ENCODE data around the gene MMRN2. TPM values are rescaled to one million over a fixed set of nuclear protein-coding genes. Genes with fewer than 3 reads are reported as not detected.
A peak's percentile ranks its signal among the peaks of the same experiment; 100 is the strongest.

MMRN2 gene
- total and polyA plus RNA-seq, 2 of the 8 experiments (the other 6 are each of a cell fraction or from before 2014, with no cell fraction given), result 1.2 TPM

DNA sequence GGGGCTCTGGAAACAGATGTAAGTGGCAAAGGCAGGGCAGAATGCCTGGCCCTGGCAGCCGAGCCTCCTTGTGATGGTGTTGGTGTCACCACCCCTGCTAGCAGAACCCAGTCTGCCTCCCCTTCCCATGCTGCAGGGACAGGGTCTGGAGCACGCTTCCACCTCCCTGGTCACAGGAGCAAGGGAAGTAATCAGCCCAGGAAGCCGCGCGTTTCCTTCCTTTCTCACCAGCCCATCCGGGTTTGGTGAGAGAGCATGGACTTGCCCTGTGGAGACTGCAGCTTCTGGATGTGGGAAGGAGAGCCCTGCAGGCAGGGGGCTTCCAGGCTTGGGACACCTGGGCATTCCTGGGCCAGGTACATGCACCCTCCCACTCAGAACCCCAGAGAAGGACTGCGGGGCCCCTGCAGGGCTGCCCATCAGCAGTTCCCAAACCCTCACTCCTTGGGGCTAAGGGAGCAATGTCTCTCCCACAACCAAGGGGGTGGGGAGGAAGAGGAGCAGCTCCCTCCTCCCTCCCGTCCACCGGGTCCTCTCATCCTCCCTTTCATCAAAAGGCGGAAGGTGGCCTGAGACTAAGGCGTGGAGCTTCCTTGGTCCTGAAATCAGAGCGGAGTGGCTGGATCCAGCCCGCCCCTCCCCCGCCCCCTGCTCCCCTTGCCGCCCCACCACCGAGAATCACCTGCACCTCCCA lies 1.8 kb downstream of the MMRN2 start:
- peak in 1 of 2 experiments; percentile 55 for DNase-seq (ENCODE audit: low read depth in 1 of 2, low spot score in 2 of 2)
- no peaks in the 10 kb centered on the region for H3K23me2 ChIP-seq (ENCODE audit: low read depth, low read length)
- no peaks in the 10 kb centered on the region for H3K79me2 ChIP-seq (ENCODE audit: control insufficient read depth in 1 of 2, insufficient read depth in 2 of 2, low read length in 2 of 2)
- H4K8ac ChIP-seq (ENCODE audit: extremely low read depth, insufficient read depth, low read length), result no peak overlapping the region; the same call in 1 of the 2 replicates
- peak overlapping the region; percentile 99 for H2BK12ac ChIP-seq (ENCODE audit: low read depth, low read length)
- H3K23ac ChIP-seq (ENCODE audit: insufficient read length), result no peak overlapping the region
- POLR2A ChIA-PET (ENCODE audit: partially characterized antibody), result interaction anchor here (1.2 to 4.4 kb wide), 5 partner anchors 9 to 138 kb away, joined by 4 to 38 read pairs (median 14); no protein-coding TSS in a partner anchor
- peak overlapping the region; percentile 46; the same call in 1 of the 2 replicates for H2BK15ac ChIP-seq (ENCODE audit: low read length)
- TF ChIP-seq CTBP2 (IDR thresholded peaks at IDR 0.05; ENCODE audit: borderline replicate concordance, insufficient read depth, insufficient read length, low read length) (no peak), CEBPB (IDR thresholded peaks at IDR 0.05; ENCODE audit: low read depth, low read length) (no peak), PHF8 (conservative IDR thresholded peaks at IDR 0.05; ENCODE audit: low read depth, low read length) (no peak), TBP (IDR thresholded peaks at IDR 0.05; ENCODE audit: low read depth, low read length) (no peak), SIX5 (IDR thresholded peaks at IDR 0.05; ENCODE audit: low read depth, low read length) (no peak), CHD2 (IDR thresholded peaks at IDR 0.05; ENCODE audit: low read length) (no peak)
- TF ChIP-seq, protein P1, sequence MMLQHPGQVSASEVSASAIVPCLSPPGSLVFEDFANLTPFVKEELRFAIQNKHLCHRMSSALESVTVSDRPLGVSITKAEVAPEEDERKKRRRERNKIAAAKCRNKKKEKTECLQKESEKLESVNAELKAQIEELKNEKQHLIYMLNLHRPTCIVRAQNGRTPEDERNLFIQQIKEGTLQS (IDR thresholded peaks at IDR 0.05; ENCODE audit: insufficient read depth, low read depth, low read length), result no peak
- H2AK5ac ChIP-seq (ENCODE audit: low read depth, low read length), result peak overlapping the region; percentile 96
- peak overlapping the region in 2 of 4 experiments; percentile 25 to 34; a peak in 1 of 7 replicates for H3K9ac ChIP-seq (replicated peaks in 1 of 4; ENCODE audit: extremely low read depth in 1 of 4, low read depth in 3 of 4, low read length in 3 of 4)
- WGBS, 2 experiments (ENCODE audit: extremely low coverage in 1 of 2, insufficient coverage in 1 of 2, insufficient read length in 1 of 2, insufficient replicate concordance in 2 of 2, low coverage in 1 of 2, low lambda C conversion rate in 2 of 2, missing lambda C conversion rate in 1 of 2), result 57% methylated on average over 10 of the region's 16 CpGs; no CpG with 5 or more reads in 1 of the 2 experiments
- peak overlapping the region; percentile 96 for H2BK20ac ChIP-seq (ENCODE audit: low read length)
- peak overlapping the region; percentile 99 for H4K91ac ChIP-seq (replicated peaks; ENCODE audit: insufficient read length, low read length)
- H4K5ac ChIP-seq (ENCODE audit: insufficient read length, low read depth, low read length), result peak overlapping the region; percentile 68
- H2BK5ac ChIP-seq (ENCODE audit: low read depth, low read length), result peak overlapping the region; percentile 99
- peak overlapping the region; percentile 46 to 50; a peak in 2 of 4 replicates for H3K4me2 ChIP-seq (ENCODE audit: insufficient read depth in 1 of 2, low read depth in 2 of 2, low read length in 2 of 2)
- no peaks in the 10 kb centered on the region for H3K79me1 ChIP-seq (ENCODE audit: low read depth, low read length)
- H3K27me3 ChIP-seq (replicated peaks in 1 of 4; ENCODE audit: control insufficient read depth in 3 of 4, extremely low read depth in 1 of 4, insufficient read depth in 3 of 4, low read length in 3 of 4), result no peaks in the 10 kb centered on the region
- peak overlapping the region; percentile 95 for H3K4ac ChIP-seq (replicated peaks; ENCODE audit: insufficient read length, low read depth, low read length)
- CTCF ChIA-PET (ENCODE audit: partially characterized antibody), result interaction anchor here (0.7 to 26.4 kb wide), 3 partner anchors 5 to 22 kb away, joined by 3 to 975 read pairs (median 975); partner anchors contain the start of genes ADIRF, MMRN2 and SNCG
- peak overlapping the region; percentile 24 for H3K56ac ChIP-seq (replicated peaks; ENCODE audit: insufficient read length, low read depth, low read length)
- peak overlapping the region; percentile 97 for H3K18ac ChIP-seq (ENCODE audit: extremely low read depth, low read length)
- no peak overlapping the region; a peak in 1 of 8 replicates for H3K4me3 ChIP-seq (ENCODE audit: extremely low read depth in 1 of 4, insufficient read depth in 2 of 4, low read depth in 3 of 4, low read length in 4 of 4)
- no peaks in the 10 kb centered on the region for H3K36me3 ChIP-seq (ENCODE audit: control insufficient read depth in 2 of 4, insufficient read depth in 4 of 4, low read length in 3 of 4)
- peak overlapping the region; percentile 87 for H2BK120ac ChIP-seq (replicated peaks; ENCODE audit: low read depth, low read length)
- H2AFZ ChIP-seq (ENCODE audit: low read length), result no peak overlapping the region
- H3K27ac ChIP-seq (ENCODE audit: low read depth, low read length), result peak overlapping the region; percentile 80
- H3K14ac ChIP-seq (ENCODE audit: insufficient read length), result no peak overlapping the region
- no peaks in the 10 kb centered on the region for H4K20me1 ChIP-seq (replicated peaks in 1 of 2; ENCODE audit: control insufficient read depth in 1 of 2, insufficient read depth in 2 of 2, low read length in 2 of 2)
- FAIRE-seq, result no peak
- peaks cover 16 to 58% (median 48%) of the 10 kb centered on the region in 4 experiments for H3K4me1 ChIP-seq (replicated peaks in 1 of 4; ENCODE audit: control insufficient read depth in 3 of 4, insufficient read depth in 4 of 4, low read length in 3 of 4)
- H3K9me3 ChIP-seq (ENCODE audit: insufficient read depth in 2 of 2, low read depth in 1 of 2, low read length in 1 of 2), result peaks cover 3 to 9% of the 10 kb centered on the region in 2 experiments
